H1 (cell line): ENCODE results near the gene PTGES3L.
A peak's percentile ranks its signal among the peaks of the same experiment; 100 is the strongest.

Experiments used
- CBX5 ChIP-seq: fragments of 300-800, 300-1000 bp; sonication (generic); IDR thresholded peaks from 2 replicates; pipeline ENCODE4 v1.7.1; 2016; ENCODE audit warnings: antibody characterized with exemption, low read length, low read depth
- GABPA ChIP-seq: IDR thresholded peaks from 2 replicates; pipeline ENCODE4 v1.6.1; 2011; ENCODE audit warnings: mild to moderate bottlenecking, low read length, moderate library complexity, borderline replicate concordance; ENCODE audit not compliant: insufficient read depth
- JUN ChIP-seq: IDR thresholded peaks from 2 replicates; pipeline ENCODE4 v1.6.1; 2011; ENCODE audit warnings: low read depth, mild to moderate bottlenecking, improper control_type of control experiment, low read length
- MAFK ChIP-seq: IDR thresholded peaks from 2 replicates; pipeline ENCODE4 v1.6.1; 2012; ENCODE audit warnings: low read depth, mild to moderate bottlenecking, improper control_type of control experiment, low read length
- POLR2AphosphoS5 ChIP-seq: IDR thresholded peaks from 2 replicates; pipeline ENCODE4 v1.6.1; 2011; ENCODE audit warnings: low read depth, low read length
- RAD21 ChIP-seq, 2 experiments: IDR thresholded peaks in 1 of 2; conservative IDR thresholded peaks in 1 of 2; 2 replicates each; pipeline ENCODE4 v1.6.1; 2011; ENCODE audit warnings: low read depth in 2 of 2, low read length in 2 of 2, improper control_type of control experiment in 1 of 2, inconsistent platforms in 1 of 2, mild to moderate bottlenecking in 1 of 2, moderate library complexity in 1 of 2
- YY1 ChIP-seq: IDR thresholded peaks from 2 replicates; pipeline ENCODE4 v1.6.1; 2011; ENCODE audit warnings: low read depth, mild to moderate bottlenecking, low read length
- TF ChIP-seq, protein P1 (sequence below), 3 experiments: IDR thresholded peaks; 1 replicate in 2 of 3; 2 replicates in 1 of 3; pipeline versions ENCODE4 v1.5.1 to v1.6.1; 2011; ENCODE audit warnings: low read length in 3 of 3, mild to moderate bottlenecking in 3 of 3, inconsistent platforms in 2 of 3, low read depth in 1 of 3, moderate library complexity in 1 of 3; ENCODE audit not compliant: insufficient read depth in 1 of 3; ENCODE audit errors: control extremely low read depth in 1 of 3

DNA sequence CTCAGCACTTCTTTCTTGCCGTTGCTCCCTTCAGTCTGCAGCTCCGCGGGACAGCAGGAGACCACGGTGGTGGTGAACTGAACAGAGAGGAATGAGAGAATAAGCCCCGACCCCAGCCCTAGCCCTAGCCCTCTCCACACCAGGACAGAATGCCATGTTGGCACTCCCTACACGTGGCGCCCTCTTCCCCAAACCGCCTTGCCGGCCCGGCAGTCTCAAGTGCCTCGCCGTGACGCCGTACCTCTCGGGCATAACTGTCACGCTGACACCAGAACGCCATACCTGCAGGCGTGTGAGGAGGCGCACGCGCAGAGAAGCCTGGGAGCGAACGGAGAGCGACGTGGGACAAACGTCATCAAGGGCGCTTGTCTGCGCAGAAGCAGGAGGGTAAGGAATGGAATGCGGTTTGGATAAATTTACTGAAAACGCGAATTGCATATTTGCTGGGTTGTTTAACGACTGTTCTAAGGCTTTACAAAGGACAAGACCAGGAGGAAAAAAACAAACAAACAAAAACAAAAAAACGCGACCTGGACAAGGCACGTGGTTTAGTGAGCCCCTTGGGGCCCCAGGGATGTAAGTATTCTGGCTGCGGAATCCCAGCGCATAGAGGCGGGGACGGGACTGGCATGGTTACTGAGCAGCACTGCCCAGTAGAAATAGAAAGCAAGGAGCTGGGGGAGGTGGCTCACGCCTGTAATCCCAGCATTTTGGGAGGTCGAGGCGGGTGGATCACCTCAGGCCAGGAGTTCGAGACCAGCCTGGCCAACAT lies 15.5 kb downstream of the PTGES3L start, which contains the start of gene AARSD1:
- TF ChIP-seq RAD21 (IDR thresholded peaks at IDR 0.05 in 1 of 2, conservative IDR thresholded peaks at IDR 0.05 in 1 of 2; ENCODE audit: low read depth in 2 of 2, low read length in 2 of 2) (no peak), JUN (no peak), GABPA (no peak), POLR2AphosphoS5 (peak; percentile 84; the same call in 1 of the 2 replicates), CBX5 (no peak), YY1 (peak; percentile 83; the same call in 1 of the 2 replicates), MAFK (no peak)
- TF ChIP-seq, protein P1, sequence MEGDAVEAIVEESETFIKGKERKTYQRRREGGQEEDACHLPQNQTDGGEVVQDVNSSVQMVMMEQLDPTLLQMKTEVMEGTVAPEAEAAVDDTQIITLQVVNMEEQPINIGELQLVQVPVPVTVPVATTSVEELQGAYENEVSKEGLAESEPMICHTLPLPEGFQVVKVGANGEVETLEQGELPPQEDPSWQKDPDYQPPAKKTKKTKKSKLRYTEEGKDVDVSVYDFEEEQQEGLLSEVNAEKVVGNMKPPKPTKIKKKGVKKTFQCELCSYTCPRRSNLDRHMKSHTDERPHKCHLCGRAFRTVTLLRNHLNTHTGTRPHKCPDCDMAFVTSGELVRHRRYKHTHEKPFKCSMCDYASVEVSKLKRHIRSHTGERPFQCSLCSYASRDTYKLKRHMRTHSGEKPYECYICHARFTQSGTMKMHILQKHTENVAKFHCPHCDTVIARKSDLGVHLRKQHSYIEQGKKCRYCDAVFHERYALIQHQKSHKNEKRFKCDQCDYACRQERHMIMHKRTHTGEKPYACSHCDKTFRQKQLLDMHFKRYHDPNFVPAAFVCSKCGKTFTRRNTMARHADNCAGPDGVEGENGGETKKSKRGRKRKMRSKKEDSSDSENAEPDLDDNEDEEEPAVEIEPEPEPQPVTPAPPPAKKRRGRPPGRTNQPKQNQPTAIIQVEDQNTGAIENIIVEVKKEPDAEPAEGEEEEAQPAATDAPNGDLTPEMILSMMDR (IDR thresholded peaks at IDR 0.05; ENCODE audit: control extremely low read depth in 1 of 3, insufficient read depth in 1 of 3, low read depth in 1 of 3, low read length in 3 of 3): no peak
